ENCODE measurements around the gene ZBTB16. TPM values are rescaled to one million over a fixed set of nuclear protein-coding genes. Genes with fewer than 3 reads are reported as not detected.

Gene ZBTB16
- total and polyA plus RNA-seq, 2 of the 13 experiments (the other 11 are each of a cell fraction or from before 2014, with no cell fraction given) = not detected

DNA sequence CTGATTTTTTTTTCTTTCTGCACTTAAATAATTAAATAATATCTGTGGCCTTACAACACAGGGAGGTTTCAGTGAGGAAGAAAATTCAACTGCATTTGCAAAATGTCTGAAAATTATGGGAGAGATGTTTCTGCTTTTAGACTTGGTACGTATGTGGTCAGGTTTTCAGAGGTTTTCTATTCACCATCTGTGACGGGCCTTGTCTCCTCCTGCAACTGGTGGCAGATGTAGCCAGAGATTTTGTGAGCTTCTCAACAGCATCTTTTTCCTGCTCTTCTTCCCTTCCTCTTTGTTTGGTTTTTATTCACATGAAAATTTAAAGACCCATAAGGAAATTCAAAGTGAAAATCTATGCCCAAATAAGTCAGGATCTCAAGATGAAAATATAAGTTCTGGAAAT is 38.3 kb downstream of the ZBTB16 start:
- no peak overlapping the region for H3K9ac ChIP-seq (ENCODE audit: insufficient read depth, low read depth, low read length)
- peaks cover 2 to 4% of the 10 kb centered on the region in 2 experiments; a peak in 1 of 5 replicates for H3K27me3 ChIP-seq (ENCODE audit: control insufficient read depth in 1 of 2, insufficient read depth in 2 of 2, low read length in 2 of 2)
- H3K4me2 ChIP-seq (ENCODE audit: low read depth, low read length) = no peak overlapping the region
- no peaks in the 10 kb centered on the region for H3K79me2 ChIP-seq (ENCODE audit: insufficient read depth, low read length)
- intact Hi-C loops (cut with micrococcal nuclease; ENCODE audit: unreplicated experiment) (no loop called here), in situ Hi-C loops (cut with HindIII; ENCODE audit: extremely low pct_ligation_motif_present, low pct_unique_long_range_greater_than_20kb) (no loop called here)
- no peaks in the 10 kb centered on the region for H3K9me3 ChIP-seq (ENCODE audit: low read length)
- no TSS peak for BruUV-seq (replicated peaks)
- TF ChIP-seq ZNF616 (CRISPR knock-in tag; IDR thresholded peaks at IDR 0.05; ENCODE audit: low read depth) (no peak), SP140L (CRISPR knock-in tag; IDR thresholded peaks at IDR 0.05; ENCODE audit: borderline replicate concordance) (no peak), DMAP1 (CRISPR knock-in tag; IDR thresholded peaks at IDR 0.05) (no peak), SP4 (CRISPR knock-in tag; IDR thresholded peaks at IDR 0.05) (no peak), NFRKB (IDR thresholded peaks at IDR 0.05) (no peak), ZNF263 (CRISPR knock-in tag; IDR thresholded peaks at IDR 0.05) (no peak)
- TF ChIP-seq, protein P1, sequence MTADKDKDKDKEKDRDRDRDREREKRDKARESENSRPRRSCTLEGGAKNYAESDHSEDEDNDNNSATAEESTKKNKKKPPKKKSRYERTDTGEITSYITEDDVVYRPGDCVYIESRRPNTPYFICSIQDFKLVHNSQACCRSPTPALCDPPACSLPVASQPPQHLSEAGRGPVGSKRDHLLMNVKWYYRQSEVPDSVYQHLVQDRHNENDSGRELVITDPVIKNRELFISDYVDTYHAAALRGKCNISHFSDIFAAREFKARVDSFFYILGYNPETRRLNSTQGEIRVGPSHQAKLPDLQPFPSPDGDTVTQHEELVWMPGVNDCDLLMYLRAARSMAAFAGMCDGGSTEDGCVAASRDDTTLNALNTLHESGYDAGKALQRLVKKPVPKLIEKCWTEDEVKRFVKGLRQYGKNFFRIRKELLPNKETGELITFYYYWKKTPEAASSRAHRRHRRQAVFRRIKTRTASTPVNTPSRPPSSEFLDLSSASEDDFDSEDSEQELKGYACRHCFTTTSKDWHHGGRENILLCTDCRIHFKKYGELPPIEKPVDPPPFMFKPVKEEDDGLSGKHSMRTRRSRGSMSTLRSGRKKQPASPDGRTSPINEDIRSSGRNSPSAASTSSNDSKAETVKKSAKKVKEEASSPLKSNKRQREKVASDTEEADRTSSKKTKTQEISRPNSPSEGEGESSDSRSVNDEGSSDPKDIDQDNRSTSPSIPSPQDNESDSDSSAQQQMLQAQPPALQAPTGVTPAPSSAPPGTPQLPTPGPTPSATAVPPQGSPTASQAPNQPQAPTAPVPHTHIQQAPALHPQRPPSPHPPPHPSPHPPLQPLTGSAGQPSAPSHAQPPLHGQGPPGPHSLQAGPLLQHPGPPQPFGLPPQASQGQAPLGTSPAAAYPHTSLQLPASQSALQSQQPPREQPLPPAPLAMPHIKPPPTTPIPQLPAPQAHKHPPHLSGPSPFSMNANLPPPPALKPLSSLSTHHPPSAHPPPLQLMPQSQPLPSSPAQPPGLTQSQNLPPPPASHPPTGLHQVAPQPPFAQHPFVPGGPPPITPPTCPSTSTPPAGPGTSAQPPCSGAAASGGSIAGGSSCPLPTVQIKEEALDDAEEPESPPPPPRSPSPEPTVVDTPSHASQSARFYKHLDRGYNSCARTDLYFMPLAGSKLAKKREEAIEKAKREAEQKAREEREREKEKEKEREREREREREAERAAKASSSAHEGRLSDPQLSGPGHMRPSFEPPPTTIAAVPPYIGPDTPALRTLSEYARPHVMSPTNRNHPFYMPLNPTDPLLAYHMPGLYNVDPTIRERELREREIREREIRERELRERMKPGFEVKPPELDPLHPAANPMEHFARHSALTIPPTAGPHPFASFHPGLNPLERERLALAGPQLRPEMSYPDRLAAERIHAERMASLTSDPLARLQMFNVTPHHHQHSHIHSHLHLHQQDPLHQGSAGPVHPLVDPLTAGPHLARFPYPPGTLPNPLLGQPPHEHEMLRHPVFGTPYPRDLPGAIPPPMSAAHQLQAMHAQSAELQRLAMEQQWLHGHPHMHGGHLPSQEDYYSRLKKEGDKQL (CRISPR knock-in tag; IDR thresholded peaks at IDR 0.05; ENCODE audit: low read depth) = no peak
- TF ChIP-seq, protein P2, sequence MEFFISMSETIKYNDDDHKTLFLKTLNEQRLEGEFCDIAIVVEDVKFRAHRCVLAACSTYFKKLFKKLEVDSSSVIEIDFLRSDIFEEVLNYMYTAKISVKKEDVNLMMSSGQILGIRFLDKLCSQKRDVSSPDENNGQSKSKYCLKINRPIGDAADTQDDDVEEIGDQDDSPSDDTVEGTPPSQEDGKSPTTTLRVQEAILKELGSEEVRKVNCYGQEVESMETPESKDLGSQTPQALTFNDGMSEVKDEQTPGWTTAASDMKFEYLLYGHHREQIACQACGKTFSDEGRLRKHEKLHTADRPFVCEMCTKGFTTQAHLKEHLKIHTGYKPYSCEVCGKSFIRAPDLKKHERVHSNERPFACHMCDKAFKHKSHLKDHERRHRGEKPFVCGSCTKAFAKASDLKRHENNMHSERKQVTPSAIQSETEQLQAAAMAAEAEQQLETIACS (CRISPR knock-in tag; IDR thresholded peaks at IDR 0.05) = no peak
- no peak overlapping the region for H2AFZ ChIP-seq (ENCODE audit: low read length)
- ChIA-PET POLR2A (no interaction called here), CTCF (ENCODE audit: low intra/inter-chr PET ratio, low total read pairs) (no interaction called here)
- no peaks in the 10 kb centered on the region for H3K36me3 ChIP-seq (replicated peaks in 1 of 2; ENCODE audit: control insufficient read depth in 1 of 2, insufficient read depth in 2 of 2, low read length in 2 of 2)
- H4K20me1 ChIP-seq (ENCODE audit: insufficient read depth, low read length) = no peaks in the 10 kb centered on the region
- FAIRE-seq (no peak), ATAC-seq (no peak), DNase-seq (ENCODE audit: low spot score) (no peak)
- H3K4me1 ChIP-seq (ENCODE audit: insufficient read depth, low read length) = peaks cover 23% of the 10 kb centered on the region
- WGBS (ENCODE audit: low lambda C conversion rate) = 60% methylated on average over 2 of the region's 2 CpGs
- no peak overlapping the region for H3K27ac ChIP-seq (ENCODE audit: extremely low read length, insufficient read depth, low read length)
- no peak overlapping the region for H3K4me3 ChIP-seq (replicated peaks in 1 of 3; ENCODE audit: insufficient read depth in 1 of 3, low read depth in 2 of 3, low read length in 3 of 3)

All from HepG2 (cell line).